Brain microvascular endothelial cell (primary cell): Measurements from ENCODE around the gene TOMM70.

Source experiments
- DNase-seq: peaks from one replicate; pipeline ENCODE4 v3.0.0-alpha.2; 2020
- H3K27ac ChIP-seq: fragments of 250-450 bp; sonication (Bioruptor Pico); 2 replicates; pipeline ENCODE4 v1.5.1; 2020; ENCODE audit warnings: mild to moderate bottlenecking, moderate library complexity
- H3K27me3 ChIP-seq: fragments of 250-450 bp; sonication (Bioruptor Pico); replicated peaks from 2 replicates; pipeline ENCODE4 v1.5.1; 2020; ENCODE audit warnings: mild to moderate bottlenecking
- H3K36me3 ChIP-seq: fragments of 250-450 bp; sonication (Bioruptor Pico); replicated peaks from 2 replicates; pipeline ENCODE4 v1.5.1; 2020; ENCODE audit warnings: mild to moderate bottlenecking
- H3K4me3 ChIP-seq: 2 replicates; pipeline ENCODE4 v1.5.1; 2011; ENCODE audit warnings: low read depth, mild to moderate bottlenecking, control low read depth, low read length, moderate library complexity
- in situ Hi-C: cut with HindIII; loops from 2 replicates; pipeline ENCODE4 v1.10.0; 2017; ENCODE audit warnings: low sequenced_read_pairs, low pct_ligation_motif_present
- TF ChIP-seq, protein P1 (sequence below): IDR thresholded peaks from 2 replicates; pipeline ENCODE4 v1.5.1; 2011; ENCODE audit warnings: low read depth, mild to moderate bottlenecking, moderate library complexity, low read length, control low read depth, inconsistent platforms; ENCODE audit errors: missing control alignments

TOMM70 gene

DNA sequence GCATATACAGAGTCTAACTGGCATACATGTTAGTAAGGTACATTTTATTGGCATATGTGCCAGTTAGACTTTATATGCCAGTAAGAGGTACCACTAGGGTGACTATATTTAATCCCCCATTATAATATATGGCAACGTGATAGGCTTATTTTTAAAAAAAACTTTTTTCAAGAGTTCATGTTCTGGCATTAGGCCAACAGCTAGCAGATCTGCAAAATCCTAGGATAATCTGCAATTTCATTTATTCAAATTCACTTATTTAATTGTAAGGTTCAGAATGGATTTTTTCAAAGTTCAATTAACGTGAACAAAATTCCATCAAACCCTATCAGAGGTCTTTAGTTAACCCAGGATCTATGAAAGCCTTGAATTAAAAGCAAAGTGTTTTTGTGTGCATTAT is 34.5 kb downstream of the TOMM70 start:
- in situ Hi-C loops = no loop called here
- H3K36me3 ChIP-seq = peaks cover 39% of the 10 kb centered on the region
- TF ChIP-seq, protein P1, sequence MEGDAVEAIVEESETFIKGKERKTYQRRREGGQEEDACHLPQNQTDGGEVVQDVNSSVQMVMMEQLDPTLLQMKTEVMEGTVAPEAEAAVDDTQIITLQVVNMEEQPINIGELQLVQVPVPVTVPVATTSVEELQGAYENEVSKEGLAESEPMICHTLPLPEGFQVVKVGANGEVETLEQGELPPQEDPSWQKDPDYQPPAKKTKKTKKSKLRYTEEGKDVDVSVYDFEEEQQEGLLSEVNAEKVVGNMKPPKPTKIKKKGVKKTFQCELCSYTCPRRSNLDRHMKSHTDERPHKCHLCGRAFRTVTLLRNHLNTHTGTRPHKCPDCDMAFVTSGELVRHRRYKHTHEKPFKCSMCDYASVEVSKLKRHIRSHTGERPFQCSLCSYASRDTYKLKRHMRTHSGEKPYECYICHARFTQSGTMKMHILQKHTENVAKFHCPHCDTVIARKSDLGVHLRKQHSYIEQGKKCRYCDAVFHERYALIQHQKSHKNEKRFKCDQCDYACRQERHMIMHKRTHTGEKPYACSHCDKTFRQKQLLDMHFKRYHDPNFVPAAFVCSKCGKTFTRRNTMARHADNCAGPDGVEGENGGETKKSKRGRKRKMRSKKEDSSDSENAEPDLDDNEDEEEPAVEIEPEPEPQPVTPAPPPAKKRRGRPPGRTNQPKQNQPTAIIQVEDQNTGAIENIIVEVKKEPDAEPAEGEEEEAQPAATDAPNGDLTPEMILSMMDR = no peak

DNA sequence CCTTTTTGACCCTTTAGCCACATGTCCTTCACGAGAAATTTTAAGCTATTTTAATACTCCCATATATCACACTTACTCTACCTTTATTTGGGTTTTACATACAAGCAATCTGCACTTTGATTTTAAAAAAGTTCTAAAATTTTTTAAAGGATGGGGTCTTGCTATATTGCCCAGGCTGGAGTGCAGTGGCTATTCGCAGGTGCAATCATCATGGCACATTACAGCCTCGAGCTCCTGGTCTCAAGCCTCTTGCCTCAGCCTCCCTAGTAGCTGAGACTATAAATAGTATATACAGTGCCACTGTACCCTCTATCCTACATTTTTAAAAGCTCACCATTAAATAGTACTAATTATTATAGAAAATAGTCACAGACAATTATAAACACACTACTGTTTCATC is 36.5 kb downstream of the TOMM70 start:
- Histone ChIP-seq H3K4me3 (no peak overlapping the region), H3K27ac (no peak overlapping the region), H3K27me3 (no peaks in the 10 kb centered on the region), H3K36me3 (peaks cover 39% of the 10 kb centered on the region)
- in situ Hi-C loops = no loop called here
- TF ChIP-seq, protein P1 = no peak
- DNase-seq = no peak

More for the DNA sequence above, 34.5 kb downstream of the TOMM70 start:
- H3K27ac ChIP-seq = no peak overlapping the region
- H3K4me3 ChIP-seq = no peak overlapping the region
- DNase-seq = no peak
- no peaks in the 10 kb centered on the region for H3K27me3 ChIP-seq

DNA sequence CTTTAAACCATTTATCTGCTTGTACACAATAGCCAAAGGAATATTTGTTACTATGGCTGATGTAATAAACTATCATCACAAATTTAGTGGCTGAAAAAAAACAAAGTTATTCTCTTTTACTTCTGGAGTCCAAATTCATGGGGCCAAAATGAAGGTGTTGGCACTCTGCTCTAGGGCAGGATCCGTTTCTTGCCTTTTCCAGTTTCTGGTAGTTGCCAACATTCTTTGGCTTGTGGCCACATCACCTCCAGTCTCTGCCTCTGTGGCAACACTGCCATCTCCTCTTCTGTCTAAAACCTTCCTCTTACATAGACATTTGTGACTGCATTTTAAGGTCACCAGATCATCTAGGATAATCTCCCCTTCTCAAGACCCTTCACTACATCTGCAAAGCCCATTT is 39.0 kb downstream of the TOMM70 start:
- H3K27me3 ChIP-seq = no peaks in the 10 kb centered on the region
- TF ChIP-seq, protein P1 = no peak
- in situ Hi-C loops = no loop called here
- no peak overlapping the region for H3K4me3 ChIP-seq
- no peak for DNase-seq
- no peak overlapping the region for H3K27ac ChIP-seq
- peaks cover 29% of the 10 kb centered on the region for H3K36me3 ChIP-seq

DNA sequence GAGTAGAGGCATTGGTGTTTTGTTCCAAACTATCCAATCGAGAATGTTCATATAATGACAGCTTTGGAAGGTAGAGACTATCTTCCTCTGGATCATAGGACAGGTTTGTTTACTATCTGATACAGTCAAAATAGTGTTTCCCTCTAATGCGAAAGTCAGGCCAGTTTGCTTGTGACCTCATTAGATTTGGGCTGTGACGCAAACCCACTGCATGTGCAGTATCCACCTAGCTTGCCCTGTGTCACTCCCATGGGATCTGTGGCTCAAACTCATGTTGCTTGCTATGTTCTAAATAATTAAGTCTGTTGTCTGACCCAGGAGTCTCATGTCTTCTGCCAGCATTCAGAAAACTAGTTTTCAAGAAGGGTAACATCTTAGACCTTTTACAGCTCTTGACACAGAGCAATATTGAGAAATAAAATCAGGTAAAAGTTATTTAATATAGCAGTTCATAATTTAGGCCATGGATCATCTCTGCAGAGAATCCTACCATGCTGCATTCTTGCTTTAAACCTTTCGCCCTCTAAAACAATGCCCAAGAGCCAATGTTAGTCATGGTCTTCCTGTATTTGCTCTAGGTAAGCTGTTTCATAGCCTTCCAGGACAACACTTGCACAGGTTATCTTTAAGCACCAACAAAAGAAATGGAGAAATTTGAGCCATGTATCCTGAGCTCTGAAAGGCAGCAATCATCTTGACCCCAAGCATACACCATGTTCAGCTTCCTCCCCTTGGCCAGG is 40.0 kb downstream of the TOMM70 start:
- H3K27me3 ChIP-seq = no peaks in the 10 kb centered on the region
- TF ChIP-seq, protein P1 = no peak
- no peak for DNase-seq
- no peak overlapping the region for H3K4me3 ChIP-seq
- in situ Hi-C loops = no loop called here
- H3K27ac ChIP-seq = no peak overlapping the region
- peaks cover 22% of the 10 kb centered on the region for H3K36me3 ChIP-seq

DNA sequence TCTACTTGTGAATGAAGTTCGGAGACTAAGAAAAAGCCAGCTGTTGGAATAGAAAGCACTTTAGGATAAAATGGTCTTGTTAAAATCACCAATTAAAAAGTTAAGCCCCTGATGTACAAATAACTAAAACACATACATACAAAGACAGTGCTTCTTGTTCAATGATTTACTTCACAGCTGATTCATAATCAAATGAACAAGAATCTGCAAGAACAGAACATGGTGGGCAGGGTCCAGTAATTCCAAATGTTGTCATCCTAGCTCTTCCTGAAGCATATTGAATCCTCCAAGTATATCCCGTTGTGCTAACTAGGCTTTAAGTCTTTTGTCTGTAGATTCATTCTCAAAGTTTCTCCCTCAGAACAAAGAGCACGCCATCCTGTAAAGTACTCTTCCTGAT is 41.9 kb downstream of the TOMM70 start:
- TF ChIP-seq, protein P1 = no peak
- Histone ChIP-seq H3K27ac (no peak overlapping the region), H3K36me3 (peaks cover 20% of the 10 kb centered on the region), H3K4me3 (no peak overlapping the region), H3K27me3 (no peaks in the 10 kb centered on the region)
- DNase-seq = no peak
- in situ Hi-C loops = no loop called here

DNA sequence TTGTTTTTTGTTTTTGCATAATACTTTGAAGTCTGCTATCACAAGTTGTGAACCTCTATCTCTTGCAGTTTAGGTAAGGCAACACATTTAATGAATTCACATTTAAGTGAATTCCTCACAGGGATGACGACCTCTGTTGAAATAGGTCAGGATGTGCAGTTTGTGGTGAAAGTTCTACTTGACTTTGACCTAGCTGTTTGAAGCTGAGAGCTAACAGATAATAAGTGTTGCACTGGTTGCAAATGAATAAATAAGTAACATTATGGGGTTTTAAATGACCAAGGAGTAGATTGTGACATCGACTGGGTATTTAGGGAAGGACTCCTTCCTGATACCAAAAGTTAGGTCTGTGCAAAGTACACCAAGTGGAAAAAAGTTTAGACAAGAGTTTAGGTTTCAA is 42.5 kb downstream of the TOMM70 start:
- in situ Hi-C loops = no loop called here
- no peak overlapping the region for H3K27ac ChIP-seq
- DNase-seq = no peak
- H3K4me3 ChIP-seq = no peak overlapping the region
- no peaks in the 10 kb centered on the region for H3K27me3 ChIP-seq
- peaks cover 20% of the 10 kb centered on the region for H3K36me3 ChIP-seq
- TF ChIP-seq, protein P1 = no peak
